IMR-90 (cell line): ENCODE results near the gene SMIM5.

ENCODE experiments used
- CEBPB ChIP-seq: IDR thresholded peaks from 2 replicates; pipeline ENCODE4 v1.6.1; 2012; ENCODE audit warnings: low read depth, low read length, improper control_type of control experiment
- FOS ChIP-seq: fragments of 150-350 bp; IDR thresholded peaks from 2 replicates; pipeline ENCODE4 v1.6.1; 2016; ENCODE audit warnings: low read depth, low read length
- MAFK ChIP-seq: IDR thresholded peaks from 2 replicates; pipeline ENCODE4 v1.6.1; 2012; ENCODE audit warnings: low read depth, low read length, improper control_type of control experiment
- MAZ ChIP-seq: IDR thresholded peaks from 2 replicates; pipeline ENCODE4 v1.6.1; 2012; ENCODE audit warnings: low read depth, mild to moderate bottlenecking, low read length, improper control_type of control experiment, moderate library complexity, borderline replicate concordance
- POLR2A ChIP-seq: IDR thresholded peaks from 2 replicates; pipeline ENCODE4 v1.6.1; 2012; ENCODE audit warnings: mild to moderate bottlenecking, low read depth, low read length
- RAD21 ChIP-seq: IDR thresholded peaks from 2 replicates; pipeline ENCODE4 v1.6.1; 2012; ENCODE audit warnings: low read length, improper control_type of control experiment
- RFX5 ChIP-seq: IDR thresholded peaks from 2 replicates; pipeline ENCODE4 v1.8.0; 2012; ENCODE audit warnings: low read depth, mild to moderate bottlenecking, low read length, moderate library complexity
- TF ChIP-seq, protein P1 (sequence below): conservative IDR thresholded peaks from 2 replicates; pipeline ENCODE4 v1.5.1; 2012; ENCODE audit warnings: mild to moderate bottlenecking, low read depth, low read length, improper control_type of control experiment

DNA sequence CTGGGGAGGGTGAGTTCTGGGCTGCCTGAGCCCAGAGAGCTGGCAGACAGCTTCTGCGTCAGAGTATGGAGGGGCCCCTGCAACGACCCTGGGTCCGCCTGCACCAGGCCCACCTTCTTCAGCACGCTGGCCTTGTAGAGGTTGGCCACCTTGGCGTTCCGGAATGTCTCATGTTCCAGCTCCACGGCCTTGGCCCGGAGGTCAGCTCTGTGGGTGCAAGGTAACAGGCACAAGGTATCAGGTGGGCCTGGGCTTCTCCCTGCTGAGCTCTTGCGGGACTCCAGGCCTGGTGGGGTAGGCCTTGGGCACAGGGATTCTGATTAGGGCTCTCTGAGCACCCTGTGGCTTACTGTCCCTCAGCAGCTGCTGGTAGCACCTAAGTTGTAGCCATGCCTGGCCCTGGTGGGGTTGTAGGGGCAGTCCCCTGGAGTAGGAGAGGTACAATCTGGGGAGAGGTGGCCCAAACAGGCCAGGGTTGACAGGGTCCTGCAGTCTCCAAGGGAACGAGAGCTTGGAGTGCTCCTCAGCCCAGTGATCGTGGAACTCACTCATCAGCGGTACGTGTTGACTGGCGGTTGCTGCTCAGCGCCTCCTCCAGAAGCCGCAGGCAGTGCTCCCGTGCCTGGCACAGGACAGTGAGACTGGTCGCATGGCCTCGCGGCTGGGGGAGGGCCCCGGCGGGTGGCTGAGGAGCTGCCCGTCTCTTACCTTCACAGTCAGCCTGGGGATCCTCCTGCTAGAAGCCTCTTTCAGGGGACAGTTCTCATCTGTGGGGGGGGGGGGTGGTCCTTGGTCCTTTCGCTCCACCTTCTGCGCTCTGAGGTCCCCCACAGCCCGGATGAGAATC is 2.9 kb upstream of the SMIM5 start:
- TF ChIP-seq, protein P1, sequence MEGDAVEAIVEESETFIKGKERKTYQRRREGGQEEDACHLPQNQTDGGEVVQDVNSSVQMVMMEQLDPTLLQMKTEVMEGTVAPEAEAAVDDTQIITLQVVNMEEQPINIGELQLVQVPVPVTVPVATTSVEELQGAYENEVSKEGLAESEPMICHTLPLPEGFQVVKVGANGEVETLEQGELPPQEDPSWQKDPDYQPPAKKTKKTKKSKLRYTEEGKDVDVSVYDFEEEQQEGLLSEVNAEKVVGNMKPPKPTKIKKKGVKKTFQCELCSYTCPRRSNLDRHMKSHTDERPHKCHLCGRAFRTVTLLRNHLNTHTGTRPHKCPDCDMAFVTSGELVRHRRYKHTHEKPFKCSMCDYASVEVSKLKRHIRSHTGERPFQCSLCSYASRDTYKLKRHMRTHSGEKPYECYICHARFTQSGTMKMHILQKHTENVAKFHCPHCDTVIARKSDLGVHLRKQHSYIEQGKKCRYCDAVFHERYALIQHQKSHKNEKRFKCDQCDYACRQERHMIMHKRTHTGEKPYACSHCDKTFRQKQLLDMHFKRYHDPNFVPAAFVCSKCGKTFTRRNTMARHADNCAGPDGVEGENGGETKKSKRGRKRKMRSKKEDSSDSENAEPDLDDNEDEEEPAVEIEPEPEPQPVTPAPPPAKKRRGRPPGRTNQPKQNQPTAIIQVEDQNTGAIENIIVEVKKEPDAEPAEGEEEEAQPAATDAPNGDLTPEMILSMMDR, result no peak
- TF ChIP-seq FOS, result no peak
- TF ChIP-seq POLR2A, result no peak
- no peak for TF ChIP-seq MAZ
- TF ChIP-seq MAFK, result no peak
- TF ChIP-seq RAD21, result no peak
- no peak for TF ChIP-seq RFX5
- TF ChIP-seq CEBPB, result no peak
